ENCODE measurements around the gene KCTD17. TPM values are rescaled to one million over a fixed set of nuclear protein-coding genes. Genes with fewer than 3 reads are reported as not detected.

Gene KCTD17
- total and polyA plus RNA-seq, 2 donors (not counting 1 experiment from before 2014, with no cell fraction given) = 10.6 to 19.3 TPM

- TF ChIP-seq CTCF (conservative IDR thresholded peaks at IDR 0.05 in 1 of 2, IDR thresholded peaks at IDR 0.05 in 1 of 2; ENCODE audit: low read depth in 1 of 2, low read length in 2 of 2) (no peak), EZH2 (IDR thresholded peaks at IDR 0.05; ENCODE audit: low read length, missing control alignments) (no peak)
- Histone ChIP-seq H3K79me2 (ENCODE audit: control insufficient read depth, insufficient read depth, low read length) (no peaks in the 10 kb centered on the region), H3K9me3 (ENCODE audit: control insufficient read depth, insufficient read depth, low read depth, low read length) (no peaks in the 10 kb centered on the region), H3K27ac (ENCODE audit: insufficient read depth, low read length) (no peak overlapping the region), H3K4me3 (replicated peaks in 1 of 4; ENCODE audit: control extremely low read depth in 1 of 4, insufficient read depth in 1 of 4, low read depth in 3 of 4, low read length in 4 of 4) (no peak overlapping the region), H3K4me1 (ENCODE audit: control insufficient read depth, extremely low read depth, insufficient read depth, low read length) (no peaks in the 10 kb centered on the region), H3K4me2 (ENCODE audit: extremely low read depth, insufficient read depth, low read length) (no peak overlapping the region), H3K36me3 (ENCODE audit: control insufficient read depth, insufficient read depth, low read length) (no peaks in the 10 kb centered on the region), H4K20me1 (ENCODE audit: control insufficient read depth, extremely low read depth, insufficient read depth, low read length) (no peaks in the 10 kb centered on the region), H3K27me3 (ENCODE audit: control insufficient read depth, insufficient read depth, low read length) (peaks cover 5% of the 10 kb centered on the region), H2AFZ (ENCODE audit: low read length) (no peak overlapping the region), H3K9ac (ENCODE audit: insufficient read depth, low read length) (no peak overlapping the region)
- DNase-seq (ENCODE audit: low read depth in 2 of 2) = no peak
These were observed 54.4 kb downstream of the KCTD17 start for GRCh38 chr22:37105990-37106389.

- Histone ChIP-seq H3K36me3 (ENCODE audit: control insufficient read depth, insufficient read depth, low read length) (no peaks in the 10 kb centered on the region), H3K79me2 (ENCODE audit: control insufficient read depth, insufficient read depth, low read length) (no peaks in the 10 kb centered on the region), H3K4me1 (ENCODE audit: control insufficient read depth, extremely low read depth, insufficient read depth, low read length) (no peaks in the 10 kb centered on the region), H3K9me3 (ENCODE audit: control insufficient read depth, insufficient read depth, low read depth, low read length) (no peaks in the 10 kb centered on the region), H4K20me1 (ENCODE audit: control insufficient read depth, extremely low read depth, insufficient read depth, low read length) (no peaks in the 10 kb centered on the region), H3K4me3 (replicated peaks in 1 of 4; ENCODE audit: control extremely low read depth in 1 of 4, insufficient read depth in 1 of 4, low read depth in 3 of 4, low read length in 4 of 4) (no peak overlapping the region), H2AFZ (ENCODE audit: low read length) (no peak overlapping the region), H3K27me3 (ENCODE audit: control insufficient read depth, insufficient read depth, low read length) (peaks cover 7% of the 10 kb centered on the region), H3K27ac (ENCODE audit: insufficient read depth, low read length) (no peak overlapping the region), H3K4me2 (ENCODE audit: extremely low read depth, insufficient read depth, low read length) (no peak overlapping the region), H3K9ac (ENCODE audit: insufficient read depth, low read length) (no peak overlapping the region)
- TF ChIP-seq CTCF (conservative IDR thresholded peaks at IDR 0.05 in 1 of 2, IDR thresholded peaks at IDR 0.05 in 1 of 2; ENCODE audit: low read depth in 1 of 2, low read length in 2 of 2) (no peak), EZH2 (IDR thresholded peaks at IDR 0.05; ENCODE audit: low read length, missing control alignments) (no peak)
- DNase-seq (ENCODE audit: low read depth in 2 of 2) = no peak
These were observed 56.5 kb downstream of the KCTD17 start for GRCh38 chr22:37107816-37108621.

- no peak within 1 kb of the TSS for H3K4me2 ChIP-seq (ENCODE audit: extremely low read depth, insufficient read depth, low read length)
- H3K9ac ChIP-seq (ENCODE audit: insufficient read depth, low read length) = no peak within 1 kb of the TSS
- no peak within 1 kb of the TSS for H3K27ac ChIP-seq (ENCODE audit: insufficient read depth, low read length)
- no peak within 1 kb of the TSS for H3K4me3 ChIP-seq (replicated peaks in 1 of 4; ENCODE audit: control extremely low read depth in 1 of 4, insufficient read depth in 1 of 4, low read depth in 3 of 4, low read length in 4 of 4)
- no peak for DNase-seq (ENCODE audit: low read depth in 2 of 2)
- H3K79me2 ChIP-seq (ENCODE audit: control insufficient read depth, insufficient read depth, low read length) = no peaks in the 10 kb centered on the region
- TF ChIP-seq EZH2 (IDR thresholded peaks at IDR 0.05; ENCODE audit: low read length, missing control alignments) (no peak), CTCF (conservative IDR thresholded peaks at IDR 0.05 in 1 of 2, IDR thresholded peaks at IDR 0.05 in 1 of 2; ENCODE audit: low read depth in 1 of 2, low read length in 2 of 2) (no peak)
- no peaks in the 10 kb centered on the region for H3K36me3 ChIP-seq (ENCODE audit: control insufficient read depth, insufficient read depth, low read length)
- peaks cover 13% of the 10 kb centered on the region for H3K27me3 ChIP-seq (ENCODE audit: control insufficient read depth, insufficient read depth, low read length)
- no peaks in the 10 kb centered on the region for H3K9me3 ChIP-seq (ENCODE audit: control insufficient read depth, insufficient read depth, low read depth, low read length)
- H3K4me1 ChIP-seq (ENCODE audit: control insufficient read depth, extremely low read depth, insufficient read depth, low read length) = no peaks in the 10 kb centered on the region
- H4K20me1 ChIP-seq (ENCODE audit: control insufficient read depth, extremely low read depth, insufficient read depth, low read length) = no peaks in the 10 kb centered on the region
- no peak within 1 kb of the TSS for H2AFZ ChIP-seq (ENCODE audit: low read length)
These were observed 57.8 kb downstream of the KCTD17 start, which contains the start of gene TMPRSS6 for GRCh38 chr22:37109242-37109917. Gene TMPRSS6, minus strand, starts transcription at chr22:37109713. Its CDS starts 6,296 bp downstream, at chr22:37103417.
